Left lung (tissue), 10 donors: Measurements from ENCODE around the gene SI. TPM values are rescaled to one million over a fixed set of nuclear protein-coding genes. Genes with fewer than 3 reads are reported as not detected.

Experiments
- ATAC-seq: fragments of 200-7000 bp; cut with Tn5 transposase; one replicate; pipeline ENCODE4 v1.9.1; 2020; ENCODE audit warnings: moderate library complexity
- DNase-seq, 4 donors: peaks; one replicate each; pipeline ENCODE4 v3.0.0-alpha.2; 2013 to 2020
- H3K27ac ChIP-seq, 2 donors: fragments of 200-600 bp; sonication (generic) in 1 of 2; one replicate each; pipeline versions ENCODE4 v1.5.0 to v1.8.0; 2020 to 2021
- H3K27me3 ChIP-seq, 2 donors: fragments of 200-600 bp; sonication (generic) in 1 of 2; one replicate each; pipeline versions ENCODE4 v1.5.0 to v1.8.0; 2020 to 2021
- H3K36me3 ChIP-seq, 2 donors: fragments of 200-600 bp; sonication (generic) in 1 of 2; one replicate each; pipeline versions ENCODE4 v1.5.0 to v1.8.0; 2020 to 2021
- H3K4me1 ChIP-seq, 2 donors: fragments of 200-600 bp; one replicate each; pipeline ENCODE4 v1.8.0; 2021
- H3K4me3 ChIP-seq, 2 donors: fragments of 200-600 bp; sonication (generic) in 1 of 2; one replicate each; pipeline versions ENCODE4 v1.5.0 to v1.8.0; 2020 to 2021; ENCODE audit warnings: mild to moderate bottlenecking in 1 of 2
- H3K9me3 ChIP-seq, 2 donors: fragments of 200-600 bp; sonication (generic) in 1 of 2; one replicate each; pipeline versions ENCODE4 v1.5.0 to v1.8.0; 2020 to 2021
- CTCF ChIP-seq, 2 donors: fragments of 200-600 bp; sonication (generic) in 1 of 2; IDR thresholded peaks; one replicate each; pipeline versions ENCODE4 v1.5.0 to v1.8.0; 2021; ENCODE audit warnings: antibody characterized with exemption in 2 of 2
- intact Hi-C, 2 donors: fragments of 100-400 bp; cut with DNase I; formaldehyde crosslinking; loops; one replicate each; pipeline versions ENCODE4 v1.11.2 to v1.14.2; 2022
- polyA plus RNA-seq, 6 donors: library from polyadenylated mRNA; unstranded; fragments of 120-200 nt; gene quantifications; one replicate each; pipeline ENCODE4 v1.2.1, GENCODE V29; 2013; ENCODE audit not compliant: insufficient read length in 6 of 6
- total RNA-seq, 2 donors: library from RNA; stranded (reverse); fragmentation: NEBNext Ultra II Directional; extraction: Animal tissue kit (Norgen Biotek cat#: 25700); gene quantifications; one replicate each; pipeline ENCODE4 v1.2.1, GENCODE V29; 2021
- donor health status: DM: no; HTN: yes; CAD: no.
- donor health status: DM: no; HTN: no; CAD: no.

The SI gene
- total and polyA plus RNA-seq, 8 donors, result not detected

DNA sequence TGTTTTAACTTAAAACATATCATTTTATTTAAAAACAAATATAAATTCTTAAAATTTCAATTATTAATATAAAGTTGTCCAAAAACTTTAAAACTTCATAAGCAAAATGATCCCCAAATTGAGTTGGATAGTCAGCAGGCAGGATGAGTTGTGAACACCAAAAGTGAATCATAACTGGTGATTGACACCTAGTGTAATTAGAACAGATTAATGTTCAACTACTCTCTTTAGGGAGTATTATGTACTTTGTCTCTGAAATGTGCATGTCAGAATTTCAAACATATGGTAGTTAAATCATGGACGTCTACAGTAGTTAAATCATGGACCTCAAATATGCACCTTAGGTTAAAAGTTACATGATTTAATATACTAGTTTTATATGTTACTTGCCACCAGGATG, 2.9 kb upstream of the SI start:
- Histone ChIP-seq H3K27ac (no peak overlapping the region), H3K36me3 (no peaks in the 10 kb centered on the region), H3K9me3 (no peaks in the 10 kb centered on the region), H3K27me3 (no peaks in the 10 kb centered on the region), H3K4me3 (no peak overlapping the region), H3K4me1 (no peaks in the 10 kb centered on the region)
- no peak for TF ChIP-seq CTCF (IDR thresholded peaks at IDR 0.05)
- no peak for ATAC-seq
- intact Hi-C loops, result no loop called here
- DNase-seq, result no peak

DNA sequence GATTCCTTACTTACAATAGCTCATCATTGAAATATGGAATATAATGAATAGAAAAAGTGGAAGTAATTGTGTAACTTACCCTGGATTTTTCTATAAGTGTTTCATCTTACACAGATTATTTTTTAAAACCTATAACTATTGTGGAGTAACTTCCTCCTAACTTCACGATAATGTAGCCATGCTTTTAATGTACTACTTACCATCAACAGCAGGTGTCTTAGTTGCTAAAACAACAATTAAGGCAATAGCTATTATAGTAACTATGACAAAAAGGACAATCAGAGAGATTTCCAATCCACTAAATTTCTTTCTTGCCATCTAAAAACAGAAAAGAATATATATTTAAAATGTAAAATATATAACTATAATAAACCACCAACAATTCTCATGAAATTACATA, 2.6 kb downstream of the SI start:
- TF ChIP-seq CTCF (IDR thresholded peaks at IDR 0.05), result no peak
- intact Hi-C loops, result no loop called here
- no peaks in the 10 kb centered on the region for H3K27me3 ChIP-seq
- H3K4me3 ChIP-seq, result no peak overlapping the region
- DNase-seq (no peak), ATAC-seq (no peak)
- H3K27ac ChIP-seq, result no peak overlapping the region
- no peaks in the 10 kb centered on the region for H3K4me1 ChIP-seq
- no peaks in the 10 kb centered on the region for H3K36me3 ChIP-seq
- no peaks in the 10 kb centered on the region for H3K9me3 ChIP-seq

DNA sequence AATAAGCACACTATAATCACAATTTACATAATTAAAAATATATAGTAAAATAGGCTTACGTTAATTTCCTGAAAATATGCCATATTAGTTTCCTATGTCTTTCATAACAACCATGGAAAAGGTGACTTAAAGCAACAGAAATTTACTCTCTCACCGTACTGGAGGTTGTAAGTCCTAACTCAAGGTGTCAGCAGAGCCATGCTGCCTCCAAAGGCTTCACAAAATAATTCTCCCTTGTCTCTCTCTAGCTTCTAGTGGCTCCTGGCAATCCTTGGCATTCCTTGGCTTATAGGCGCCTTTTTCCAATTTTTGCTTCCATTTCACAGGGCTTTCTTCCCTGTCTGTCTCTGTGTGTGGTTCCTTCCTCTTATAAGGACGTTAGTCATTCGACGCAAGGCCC, 7.6 kb downstream of the SI start:
- DNase-seq, result no peak
- Histone ChIP-seq H3K4me1 (no peaks in the 10 kb centered on the region), H3K27ac (no peak overlapping the region), H3K36me3 (no peaks in the 10 kb centered on the region), H3K27me3 (no peaks in the 10 kb centered on the region), H3K4me3 (no peak overlapping the region), H3K9me3 (no peaks in the 10 kb centered on the region)
- intact Hi-C loops, result no loop called here
- no peak for TF ChIP-seq CTCF (IDR thresholded peaks at IDR 0.05)
- no peak for ATAC-seq

- DNase-seq (no peak), ATAC-seq (no peak)
- H3K27ac ChIP-seq, result no peak overlapping the region
- no peak overlapping the region for H3K4me3 ChIP-seq
- no peaks in the 10 kb centered on the region for H3K4me1 ChIP-seq
- TF ChIP-seq CTCF (IDR thresholded peaks at IDR 0.05), result no peak
- intact Hi-C loops, result no loop called here
- no peaks in the 10 kb centered on the region for H3K27me3 ChIP-seq
- no peaks in the 10 kb centered on the region for H3K36me3 ChIP-seq
- no peaks in the 10 kb centered on the region for H3K9me3 ChIP-seq
These were observed 21.8 kb downstream of the SI start for GRCh38 chr3:165056510-165056909.

DNA sequence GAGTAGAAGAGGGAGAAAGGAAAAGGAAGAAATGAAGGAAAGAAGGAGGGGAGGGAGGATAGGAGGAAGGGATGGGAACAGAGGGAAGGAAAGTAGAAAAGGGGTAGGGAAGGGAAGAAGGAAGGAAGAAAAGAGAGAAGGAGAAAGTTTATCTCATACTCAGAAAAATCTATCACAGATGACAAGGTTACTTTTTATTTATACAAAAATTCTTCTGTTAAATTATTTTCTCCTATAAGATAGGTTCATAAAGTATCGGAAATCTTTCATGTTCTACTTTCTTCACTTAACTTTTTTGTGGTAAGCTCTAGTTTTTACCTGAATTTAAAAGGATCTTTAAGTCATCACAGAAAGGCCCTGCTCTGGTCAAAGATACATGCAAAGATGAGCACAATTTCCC, 38.1 kb downstream of the SI start:
- intact Hi-C loops, result no loop called here
- Histone ChIP-seq H3K27ac (no peak overlapping the region), H3K36me3 (no peaks in the 10 kb centered on the region), H3K9me3 (no peaks in the 10 kb centered on the region), H3K27me3 (no peaks in the 10 kb centered on the region), H3K4me1 (no peaks in the 10 kb centered on the region), H3K4me3 (no peak overlapping the region)
- DNase-seq (no peak), ATAC-seq (no peak)
- TF ChIP-seq CTCF (IDR thresholded peaks at IDR 0.05), result no peak
